ENCODE measurements around the gene LUZP1. TPM values are rescaled to one million over a fixed set of nuclear protein-coding genes. Genes with fewer than 3 reads are reported as not detected.

Gene LUZP1
- total and polyA plus RNA-seq, 10 donors = 1.7 to 51.6 (median 31.6) TPM

DNA sequence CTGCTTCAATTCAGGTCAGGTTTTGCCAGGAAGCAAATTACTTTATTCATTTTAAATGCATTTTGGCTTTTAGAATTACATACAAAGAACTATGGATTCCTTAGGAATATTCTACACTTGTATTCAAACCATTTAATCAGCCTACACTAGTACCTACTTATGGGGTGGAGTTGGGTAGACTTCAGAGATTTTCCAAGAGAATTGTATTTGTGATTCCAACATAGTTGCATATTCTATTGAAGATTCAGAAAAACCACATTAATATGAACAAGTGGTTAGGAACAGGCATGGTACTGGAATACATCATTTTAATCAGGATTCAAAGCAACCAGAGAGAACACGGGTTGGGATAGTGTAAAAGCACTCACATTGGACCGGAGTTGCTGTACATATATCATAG lies 33.4 kb downstream of the LUZP1 start:
- Histone ChIP-seq H3K4me1 (peaks cover 0 to 15% (median 3%) of the 10 kb centered on the region in 6 donors), H3K9me3 (no peaks in the 10 kb centered on the region), H3K27ac (no peak overlapping the region), H3K36me3 (no peaks in the 10 kb centered on the region), H3K4me3 (no peak overlapping the region), H3K27me3 (replicated peaks in 1 of 7) (no peaks in the 10 kb centered on the region)
- WGBS, 5 donors = 89 to 94% (median 90%) methylated on average over 2 of the region's 2 CpGs
- no peak for DNase-seq
- TF ChIP-seq POLR2AphosphoS5 (IDR thresholded peaks at IDR 0.05) (no peak), POLR2A (IDR thresholded peaks at IDR 0.05) (no peak)
- TF ChIP-seq, protein P1, sequence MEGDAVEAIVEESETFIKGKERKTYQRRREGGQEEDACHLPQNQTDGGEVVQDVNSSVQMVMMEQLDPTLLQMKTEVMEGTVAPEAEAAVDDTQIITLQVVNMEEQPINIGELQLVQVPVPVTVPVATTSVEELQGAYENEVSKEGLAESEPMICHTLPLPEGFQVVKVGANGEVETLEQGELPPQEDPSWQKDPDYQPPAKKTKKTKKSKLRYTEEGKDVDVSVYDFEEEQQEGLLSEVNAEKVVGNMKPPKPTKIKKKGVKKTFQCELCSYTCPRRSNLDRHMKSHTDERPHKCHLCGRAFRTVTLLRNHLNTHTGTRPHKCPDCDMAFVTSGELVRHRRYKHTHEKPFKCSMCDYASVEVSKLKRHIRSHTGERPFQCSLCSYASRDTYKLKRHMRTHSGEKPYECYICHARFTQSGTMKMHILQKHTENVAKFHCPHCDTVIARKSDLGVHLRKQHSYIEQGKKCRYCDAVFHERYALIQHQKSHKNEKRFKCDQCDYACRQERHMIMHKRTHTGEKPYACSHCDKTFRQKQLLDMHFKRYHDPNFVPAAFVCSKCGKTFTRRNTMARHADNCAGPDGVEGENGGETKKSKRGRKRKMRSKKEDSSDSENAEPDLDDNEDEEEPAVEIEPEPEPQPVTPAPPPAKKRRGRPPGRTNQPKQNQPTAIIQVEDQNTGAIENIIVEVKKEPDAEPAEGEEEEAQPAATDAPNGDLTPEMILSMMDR (IDR thresholded peaks at IDR 0.05 in 8 of 11, conservative IDR thresholded peaks at IDR 0.05 in 3 of 11) = no peak
- intact Hi-C loops (cut with DNase I; ENCODE audit: low total_unique reads) = no loop called here

DNA sequence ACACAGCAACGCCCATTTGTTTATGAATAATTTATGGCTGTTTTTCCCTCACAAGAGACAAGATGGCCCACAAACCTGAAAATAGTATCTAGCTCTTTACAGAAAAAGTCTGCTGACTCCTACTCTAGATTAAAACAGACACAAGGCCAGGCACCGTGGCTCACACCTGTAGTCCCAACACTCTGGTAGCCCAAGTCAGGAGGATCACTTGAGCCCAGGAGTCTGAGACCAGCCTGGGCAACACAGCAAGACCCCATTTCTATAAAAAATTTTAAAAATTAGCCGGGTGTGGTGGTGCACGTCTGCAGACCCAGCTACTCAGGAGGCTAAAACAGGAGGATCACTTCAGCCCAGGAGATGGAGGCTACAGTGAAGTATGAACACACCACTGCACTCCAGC lies 34.6 kb downstream of the LUZP1 start:
- Histone ChIP-seq H3K27me3 (replicated peaks in 1 of 7) (no peaks in the 10 kb centered on the region), H3K36me3 (no peaks in the 10 kb centered on the region), H3K4me3 (no peak overlapping the region), H3K9me3 (no peaks in the 10 kb centered on the region), H3K4me1 (peaks cover 0 to 27% (median 5%) of the 10 kb centered on the region in 6 donors), H3K27ac (no peak overlapping the region)
- TF ChIP-seq POLR2AphosphoS5 (IDR thresholded peaks at IDR 0.05) = no peak
- TF ChIP-seq POLR2A (IDR thresholded peaks at IDR 0.05) = no peak
- TF ChIP-seq, protein P1 (IDR thresholded peaks at IDR 0.05 in 8 of 11, conservative IDR thresholded peaks at IDR 0.05 in 3 of 11) = no peak
- WGBS, 5 donors = 92 to 98% (median 96%) methylated on average over 4 of the region's 4 CpGs
- intact Hi-C loops (cut with DNase I; ENCODE audit: low total_unique reads) = no loop called here
- DNase-seq = no peak

DNA sequence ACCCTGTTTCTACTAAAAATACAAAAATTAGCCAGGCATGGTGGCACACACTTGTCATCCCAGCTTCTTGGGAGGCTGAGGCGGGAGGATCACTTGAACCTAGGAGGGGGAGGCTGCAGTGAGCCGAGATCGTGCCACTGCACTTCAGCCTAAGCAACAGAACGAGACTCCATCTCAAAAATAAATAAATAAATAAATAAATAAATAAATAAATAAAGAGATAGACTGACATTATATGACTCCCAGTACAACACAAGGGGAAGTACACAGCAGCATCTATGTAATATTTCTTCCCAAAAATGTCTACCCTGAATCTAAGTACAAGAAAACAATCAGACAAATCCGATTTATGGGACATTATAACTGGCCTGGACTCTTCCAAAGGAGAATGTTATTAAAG lies 35.1 kb downstream of the LUZP1 start:
- H3K9me3 ChIP-seq = no peaks in the 10 kb centered on the region
- TF ChIP-seq POLR2AphosphoS5 (IDR thresholded peaks at IDR 0.05) (no peak), POLR2A (IDR thresholded peaks at IDR 0.05) (no peak)
- no peak overlapping the region for H3K4me3 ChIP-seq
- peaks cover 0 to 32% (median 8%) of the 10 kb centered on the region in 6 donors for H3K4me1 ChIP-seq
- H3K27me3 ChIP-seq (replicated peaks in 1 of 7) = no peaks in the 10 kb centered on the region
- H3K27ac ChIP-seq = no peak overlapping the region
- H3K36me3 ChIP-seq = no peaks in the 10 kb centered on the region
- DNase-seq = no peak
- 90 to 98% (median 95%) methylated on average over 5 of the region's 5 CpGs for WGBS, 5 donors
- intact Hi-C loops (cut with DNase I; ENCODE audit: low total_unique reads) = no loop called here

DNA sequence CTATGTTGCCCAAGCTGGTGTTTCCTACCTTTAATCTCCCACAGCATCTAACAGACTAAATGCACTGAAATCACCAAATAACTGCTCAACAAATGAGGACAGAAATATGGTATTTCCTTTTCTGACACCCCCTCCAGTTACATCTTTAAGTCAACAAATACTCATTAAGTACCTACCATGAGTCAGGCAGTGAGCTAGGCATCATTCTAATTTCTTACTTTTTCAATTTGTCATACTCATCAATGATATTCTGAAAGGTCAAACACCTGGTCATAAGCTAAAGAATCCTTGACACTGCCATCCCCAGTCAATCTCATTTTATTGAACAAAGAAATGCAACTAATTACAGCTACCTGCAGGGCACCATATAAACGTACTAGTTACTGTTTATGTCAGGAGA lies 36.6 kb downstream of the LUZP1 start:
- intact Hi-C loops (cut with DNase I; ENCODE audit: low total_unique reads) = no loop called here
- Histone ChIP-seq H3K4me1 (peaks cover 0 to 39% (median 10%) of the 10 kb centered on the region in 6 donors), H3K4me3 (no peak overlapping the region), H3K27me3 (replicated peaks in 1 of 7) (no peaks in the 10 kb centered on the region), H3K9me3 (no peaks in the 10 kb centered on the region), H3K27ac (no peak overlapping the region), H3K36me3 (no peaks in the 10 kb centered on the region)
- DNase-seq = no peak
- WGBS, 5 donors = 63 to 84% (median 80%) methylated on average over 1 of the region's 1 CpG
- TF ChIP-seq, protein P1 (IDR thresholded peaks at IDR 0.05 in 8 of 11, conservative IDR thresholded peaks at IDR 0.05 in 3 of 11) = no peak
- TF ChIP-seq POLR2A (IDR thresholded peaks at IDR 0.05) (no peak), POLR2AphosphoS5 (IDR thresholded peaks at IDR 0.05) (no peak)

DNA sequence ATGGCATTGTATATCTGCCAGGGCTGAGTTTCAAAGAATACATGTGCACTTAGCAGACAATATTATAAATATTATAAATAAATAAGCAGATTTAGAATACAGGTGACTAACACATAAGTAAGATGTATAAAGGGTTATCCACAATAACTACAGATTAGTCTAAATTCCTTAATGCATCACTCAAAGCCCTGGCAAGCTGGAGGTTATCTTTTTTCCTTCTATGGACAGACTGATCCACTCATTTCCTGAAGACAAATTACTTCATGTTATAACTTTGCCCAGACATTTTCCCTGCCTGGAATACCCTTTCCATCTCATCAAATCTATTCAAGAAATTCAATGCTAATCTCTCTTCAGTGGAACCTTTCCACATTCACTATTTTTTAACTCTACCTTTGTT lies 38.8 kb downstream of the LUZP1 start:
- H3K4me3 ChIP-seq = no peak overlapping the region
- H3K27ac ChIP-seq = no peak overlapping the region
- no peak for TF ChIP-seq POLR2A (IDR thresholded peaks at IDR 0.05)
- TF ChIP-seq POLR2AphosphoS5 (IDR thresholded peaks at IDR 0.05) = no peak
- TF ChIP-seq, protein P1 (IDR thresholded peaks at IDR 0.05 in 8 of 11, conservative IDR thresholded peaks at IDR 0.05 in 3 of 11) = no peak
- intact Hi-C loops (cut with DNase I; ENCODE audit: low total_unique reads) = no loop called here
- no peaks in the 10 kb centered on the region for H3K36me3 ChIP-seq
- no peak for DNase-seq
- no peaks in the 10 kb centered on the region for H3K9me3 ChIP-seq
- peaks cover 0 to 53% (median 20%) of the 10 kb centered on the region in 6 donors for H3K4me1 ChIP-seq
- H3K27me3 ChIP-seq (replicated peaks in 1 of 7) = no peaks in the 10 kb centered on the region
